Measurements from ENCODE around the gene AIF1.
A peak's percentile ranks its signal among the peaks of the same experiment; 100 is the strongest.
"Not testable (repeated sequence)": the region's sequence is repeated elsewhere in the genome, so short reads cannot be mapped to it uniquely, and the experiment has no call there.

Gene AIF1

DNA sequence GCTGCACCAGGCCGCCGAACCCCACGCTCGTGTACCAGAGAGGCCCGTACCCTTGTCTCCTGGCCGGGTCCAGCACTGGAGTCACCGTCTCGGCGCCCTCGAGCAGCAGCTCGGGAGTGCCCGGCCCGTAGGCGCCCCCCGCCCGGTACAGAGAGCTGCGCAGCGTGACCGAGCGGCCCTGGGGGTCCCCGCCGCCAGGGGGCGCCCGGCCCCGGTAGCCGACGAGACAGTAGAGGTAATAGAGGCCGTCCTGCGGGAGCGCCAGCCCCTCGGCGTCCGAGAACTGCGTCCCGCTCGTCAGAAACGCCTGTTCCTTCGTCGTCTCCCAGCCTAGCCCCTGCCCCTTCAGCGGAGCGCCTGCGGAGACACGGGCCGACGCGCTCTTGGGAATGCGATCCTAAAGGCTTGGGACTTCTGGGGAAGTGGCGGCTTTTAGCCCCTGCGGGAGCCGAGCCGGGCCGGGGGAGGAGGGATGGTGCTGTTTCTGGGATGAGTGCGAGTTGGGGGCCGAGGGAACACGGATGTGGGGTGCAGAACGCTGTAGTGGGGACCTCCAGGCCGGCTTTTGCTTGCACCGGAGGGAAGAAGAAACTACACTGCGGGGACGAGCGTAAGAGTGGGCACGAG, 34.1 kb upstream of the AIF1 start:
- DNase-seq: peak; percentile 91

DNA sequence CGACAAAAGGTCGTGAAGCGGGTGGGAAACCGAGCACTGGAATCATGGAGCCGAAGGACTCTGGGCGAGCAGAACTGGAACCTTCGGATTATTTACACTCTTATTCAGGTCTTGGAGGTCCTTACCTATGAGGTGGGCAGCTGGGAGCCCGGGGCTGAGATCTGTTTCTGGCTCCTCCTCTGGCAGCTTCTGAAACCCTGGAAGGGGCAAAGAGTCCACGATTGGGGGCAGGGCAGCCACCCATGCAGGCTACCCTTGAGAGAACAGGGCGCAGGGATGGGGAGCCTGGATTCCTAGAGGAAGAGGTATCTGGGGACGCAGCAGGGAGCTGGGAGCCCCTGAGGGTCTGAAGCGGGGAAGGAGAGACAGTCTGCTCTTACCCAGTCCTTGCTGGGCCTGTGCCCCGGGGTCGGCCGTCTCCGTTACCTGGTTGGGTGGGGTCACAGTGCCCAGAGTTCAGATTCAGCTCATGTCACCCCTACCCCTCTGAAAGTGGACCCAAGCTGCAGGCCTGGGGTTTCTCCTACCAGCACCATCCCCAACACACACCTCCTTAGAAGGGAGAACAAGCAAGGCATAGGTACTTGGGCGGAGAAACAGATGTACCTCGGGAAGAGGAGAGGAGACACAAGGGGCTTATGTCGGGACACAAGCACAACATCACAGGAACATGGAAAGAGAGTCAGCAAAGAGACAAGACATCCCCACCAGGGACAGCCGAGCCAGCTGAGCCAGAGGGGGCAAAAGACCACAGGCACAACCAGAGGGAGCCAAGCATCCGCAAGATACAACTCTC, 33.4 kb upstream of the AIF1 start:
- no peak for DNase-seq

DNA sequence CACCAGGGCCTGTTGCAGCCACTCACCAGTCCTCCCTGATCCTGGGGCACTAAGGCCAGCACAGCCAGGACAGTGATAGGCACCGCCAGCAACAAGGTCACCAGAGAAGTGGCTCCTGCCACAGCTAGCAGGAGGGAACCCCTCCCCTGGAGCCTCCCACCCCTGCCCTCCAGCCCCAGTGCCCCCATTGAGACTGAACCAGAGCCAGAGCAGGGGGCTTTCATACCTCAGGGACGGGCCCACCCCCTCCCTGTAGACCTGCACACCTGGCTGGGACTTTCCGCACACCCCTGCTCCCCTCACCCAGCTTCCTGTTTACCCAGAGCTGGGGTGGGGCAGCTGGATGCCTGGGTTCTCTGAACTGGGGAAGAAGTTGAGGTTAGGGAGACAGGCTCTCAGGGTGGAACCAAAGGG, 32.8 kb upstream of the AIF1 start, which contains the start of gene LTB:
Gene LTB (minus strand): TSS at position 195 of the 414 bp plus-strand sequence. CDS start 7 bp downstream, at position 188.
- DNase-seq: no peak

- DNase-seq: no peak
Observed at GRCh38 chr6:31585491-31585890, 29.5 kb upstream of the AIF1 start.

GRCh38 chr6:31586008-31586407, 29.0 kb upstream of the AIF1 start, which contains the start of gene LST1:
LST1 (plus strand) TSS chr6:31586277; CDS start chr6:31587300, 1,023 bp downstream.
- no peak for DNase-seq

DNA sequence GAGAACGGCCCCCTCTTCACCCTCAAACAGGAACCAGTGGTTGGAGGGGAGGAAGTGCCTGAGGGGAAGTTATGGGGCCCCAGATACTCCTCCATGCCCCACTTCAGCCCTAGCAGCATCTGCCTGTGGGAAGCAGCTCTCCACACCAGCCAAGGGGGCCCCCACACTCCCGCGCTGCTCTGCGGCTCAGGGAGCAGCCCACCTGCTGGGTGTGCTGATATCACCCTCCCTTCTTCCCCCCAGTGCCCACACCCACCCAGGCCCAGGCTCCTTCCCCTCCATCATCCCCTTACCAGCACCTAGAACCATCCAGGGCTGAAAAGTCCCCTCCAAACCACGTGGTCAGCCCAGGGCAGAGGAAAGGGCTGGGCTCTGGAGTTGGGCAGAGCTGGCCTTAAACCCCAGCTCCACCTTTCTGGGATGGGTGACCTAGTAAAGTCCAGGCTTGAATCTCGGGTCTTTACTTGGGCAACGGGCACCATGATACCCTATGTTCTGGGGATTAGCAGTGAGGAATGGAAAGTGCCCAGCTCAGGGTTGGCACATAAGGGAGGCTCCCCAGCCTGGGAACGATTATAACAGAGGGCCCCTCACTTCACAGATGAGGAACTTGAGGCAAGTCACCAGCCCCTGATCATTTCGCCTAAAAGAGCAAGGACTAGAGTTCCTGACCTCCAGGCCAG, 28.3 kb upstream of the AIF1 start:
- peak; percentile 48 for DNase-seq

- DNase-seq: no peak
Observed at GRCh38 chr6:31587791-31588777, 26.9 kb upstream of the AIF1 start.

DNA sequence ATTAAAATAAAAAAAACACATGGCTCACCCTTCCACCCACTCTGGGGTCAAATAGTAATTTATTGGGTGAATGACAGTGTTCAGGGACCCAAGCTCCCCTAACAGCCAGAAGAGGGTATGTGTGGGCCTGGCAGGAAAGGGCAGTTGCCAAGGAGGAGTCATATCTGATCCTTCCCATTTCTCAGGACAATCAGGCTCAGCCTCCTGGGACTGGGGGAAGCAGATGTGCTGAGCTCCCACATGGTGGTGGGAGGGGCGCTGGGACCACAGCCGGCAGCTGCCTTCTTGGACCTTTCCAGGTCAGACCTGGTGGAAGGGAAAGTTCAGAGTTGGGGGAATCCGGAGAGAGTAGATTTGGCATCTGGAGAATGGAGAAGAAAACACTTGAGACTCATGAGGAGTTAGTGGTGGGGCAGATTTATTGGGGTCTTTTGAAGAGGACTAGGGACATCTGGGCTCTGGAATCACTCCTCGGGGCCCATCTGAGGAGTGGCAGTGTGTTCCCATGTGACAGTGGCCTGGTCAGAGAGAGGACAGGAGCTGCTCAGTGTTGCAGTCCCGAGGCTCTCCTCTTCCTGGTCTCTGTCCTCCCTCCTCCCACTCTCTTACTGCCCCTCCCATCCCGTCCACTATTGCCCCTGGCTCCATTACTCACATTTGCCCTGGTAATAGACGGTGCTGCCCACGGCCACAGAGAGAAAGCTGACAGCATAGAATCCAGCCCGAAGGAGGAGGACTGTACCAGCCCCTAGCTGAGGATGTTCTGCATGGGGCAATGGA, 26.0 kb upstream of the AIF1 start:
- no peak for DNase-seq

GRCh38 chr6:31590691-31591090, 24.3 kb upstream of the AIF1 start:
- DNase-seq: not testable (repeated sequence)

DNA sequence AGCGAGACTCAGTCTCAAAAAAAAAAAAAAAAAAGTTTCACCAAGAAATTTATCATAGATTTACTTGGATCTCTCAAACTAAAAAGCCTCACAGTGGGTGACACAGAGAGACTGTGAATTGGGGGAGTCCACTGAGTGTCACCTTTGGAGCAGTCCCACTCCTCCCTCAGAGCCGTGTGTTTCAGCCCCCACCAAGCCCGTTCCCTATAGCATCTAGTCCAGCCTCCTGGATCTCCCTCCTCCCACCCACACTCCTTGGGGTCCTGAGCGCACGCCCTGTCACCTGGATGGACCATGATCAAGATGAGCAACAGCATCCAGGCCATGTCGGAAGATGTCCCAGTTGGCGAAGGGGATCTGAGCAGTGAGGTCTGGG, 22.6 kb upstream of the AIF1 start:
- DNase-seq: no peak

GRCh38 chr6:31597006-31597405, 18.0 kb upstream of the AIF1 start:
- DNase-seq: no peak

DNA sequence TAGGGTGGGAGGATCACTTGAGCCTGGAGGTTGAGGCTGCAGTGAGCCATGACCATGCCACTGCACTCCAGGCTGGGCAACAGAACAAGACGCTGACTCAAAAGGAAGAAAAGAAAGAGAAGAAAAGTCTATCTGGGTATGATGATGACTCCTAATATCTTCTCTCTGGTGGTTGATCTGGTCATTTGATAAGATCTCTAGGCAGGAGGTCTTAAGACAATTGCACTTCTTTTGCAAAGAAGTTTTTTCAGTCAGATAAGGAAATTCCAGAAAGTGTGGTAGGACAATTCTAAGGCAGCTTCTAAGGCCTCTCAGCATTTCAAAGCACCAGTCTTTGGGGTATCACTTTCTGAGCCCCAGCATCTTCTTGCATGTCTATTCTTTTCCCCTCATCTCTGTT, 7.7 kb upstream of the AIF1 start:
- no peak for DNase-seq

GRCh38 chr6:31609519-31610406, 5.3 kb upstream of the AIF1 start:
- DNase-seq: no peak

- no peak for DNase-seq
Observed at GRCh38 chr6:31610968-31611367, 4.1 kb upstream of the AIF1 start.

- DNase-seq: no peak
Observed at GRCh38 chr6:31614075-31614619, 887 bp upstream of the AIF1 start.

GRCh38 chr6:31615748-31616147, 714 bp downstream of the AIF1 start:
- DNase-seq: no peak

- no peak for DNase-seq
Observed at GRCh38 chr6:31617010-31617409, 2.0 kb downstream of the AIF1 start.

GRCh38 chr6:31619805-31620585, 5.0 kb downstream of the AIF1 start:
- DNase-seq: peak; percentile 99

DNA sequence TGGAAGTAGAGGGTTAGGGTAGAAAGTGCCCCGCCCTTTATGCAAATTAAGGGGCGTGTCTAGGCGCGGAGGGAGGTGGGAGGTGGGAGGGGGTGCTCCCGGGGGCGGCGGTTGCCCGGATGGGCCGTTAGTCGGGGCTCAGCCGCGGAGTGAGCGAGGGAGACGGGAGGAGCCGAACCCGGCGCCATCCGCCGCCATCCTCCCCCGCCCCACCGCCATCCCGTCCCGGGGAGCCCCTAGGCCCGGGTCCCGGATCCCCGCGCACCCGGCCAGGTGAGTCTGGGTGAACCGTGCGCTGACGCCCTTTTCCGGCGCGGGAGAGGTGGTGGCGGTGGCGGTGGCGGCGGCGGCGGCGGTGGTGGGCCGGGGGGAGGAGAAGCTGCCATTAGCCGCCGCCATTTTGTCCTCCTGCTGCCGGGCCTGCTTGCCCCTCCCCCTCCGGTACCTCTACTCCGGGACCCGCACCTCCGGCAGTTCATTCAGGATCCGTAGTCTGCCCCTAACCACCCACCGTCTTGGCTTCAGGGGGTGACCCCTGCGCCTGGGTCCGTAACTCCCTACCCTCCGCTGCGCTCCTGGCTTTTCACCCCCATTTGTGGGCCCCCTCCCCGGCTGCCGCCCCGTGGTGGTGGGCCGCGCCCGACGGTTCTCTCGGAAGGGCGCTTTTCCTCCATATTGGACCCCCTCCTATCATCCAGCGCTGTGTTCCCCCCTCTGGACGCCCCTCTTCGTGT, 5.7 kb downstream of the AIF1 start, which contains the start of gene PRRC2A:
Gene PRRC2A (plus strand): TSS at position 130 of the 734 bp plus-strand sequence. CDS start 2,075 bp downstream, outside the sequence.
- DNase-seq: peak; percentile 88
